ENCODE data around the gene GLRX3.

The GLRX3 gene

GRCh38 chr10:130177250-130177649, 41.1 kb downstream of the GLRX3 start:
- H3K27ac ChIP-seq (ENCODE audit: low read length), result no peak overlapping the region
- no peaks in the 10 kb centered on the region for H3K27me3 ChIP-seq (ENCODE audit: insufficient read depth, low read length, poor library complexity)
- TF ChIP-seq CTCF (IDR thresholded peaks at IDR 0.05; ENCODE audit: borderline replicate concordance, extremely low read depth, low read length, poor library complexity, severe bottlenecking) (no peak), EZH2 (IDR thresholded peaks at IDR 0.05; ENCODE audit: borderline replicate concordance, low read depth, low read length, severe bottlenecking) (no peak)
- H3K4me2 ChIP-seq (ENCODE audit: insufficient read depth, low read length), result no peak overlapping the region
- peaks cover 19% of the 10 kb centered on the region; the same call in 1 of the 2 replicates for H3K4me1 ChIP-seq (ENCODE audit: insufficient read depth, low read length)
- no peak overlapping the region for H3K4me3 ChIP-seq (ENCODE audit: low read depth in 1 of 2, low read length in 2 of 2)
- no peak overlapping the region for H3K9ac ChIP-seq (ENCODE audit: low read depth, low read length)
- H3K36me3 ChIP-seq (ENCODE audit: insufficient read depth, low read length), result peaks cover 78% of the 10 kb centered on the region
- ATAC-seq (ENCODE audit: insufficient read depth, low read depth), result no peak
- peaks cover 27% of the 10 kb centered on the region for H4K20me1 ChIP-seq (ENCODE audit: insufficient read depth, low read length)
- H2AFZ ChIP-seq (ENCODE audit: low read depth, low read length), result no peak overlapping the region
- H3K9me3 ChIP-seq (ENCODE audit: insufficient read depth, low read length, severe bottlenecking), result no peaks in the 10 kb centered on the region
- H3K79me2 ChIP-seq (ENCODE audit: insufficient read depth, low read length), result no peaks in the 10 kb centered on the region
- DNase-seq, result no peak

- DNase-seq, result peak; percentile 45
Observed at GRCh38 chr10:130179640-130180039, 43.4 kb downstream of the GLRX3 start.

GRCh38 chr10:130180416-130180815, 44.2 kb downstream of the GLRX3 start:
- H3K4me3 ChIP-seq (ENCODE audit: low read depth in 1 of 2, low read length in 2 of 2), result no peak overlapping the region
- H3K4me1 ChIP-seq (ENCODE audit: insufficient read depth, low read length), result no peaks in the 10 kb centered on the region
- H3K79me2 ChIP-seq (ENCODE audit: insufficient read depth, low read length), result no peaks in the 10 kb centered on the region
- no peak overlapping the region for H3K9ac ChIP-seq (ENCODE audit: low read depth, low read length)
- TF ChIP-seq CTCF (IDR thresholded peaks at IDR 0.05; ENCODE audit: borderline replicate concordance, extremely low read depth, low read length, poor library complexity, severe bottlenecking), result no peak
- TF ChIP-seq EZH2 (IDR thresholded peaks at IDR 0.05; ENCODE audit: borderline replicate concordance, low read depth, low read length, severe bottlenecking), result no peak
- ATAC-seq (ENCODE audit: insufficient read depth, low read depth) (no peak), DNase-seq (no peak)
- peaks cover 81% of the 10 kb centered on the region for H3K36me3 ChIP-seq (ENCODE audit: insufficient read depth, low read length)
- H3K4me2 ChIP-seq (ENCODE audit: insufficient read depth, low read length), result no peak overlapping the region
- H2AFZ ChIP-seq (ENCODE audit: low read depth, low read length), result no peak overlapping the region
- no peak overlapping the region for H3K27ac ChIP-seq (ENCODE audit: low read length)
- no peaks in the 10 kb centered on the region for H3K27me3 ChIP-seq (ENCODE audit: insufficient read depth, low read length, poor library complexity)
- peaks cover 8% of the 10 kb centered on the region for H4K20me1 ChIP-seq (ENCODE audit: insufficient read depth, low read length)
- H3K9me3 ChIP-seq (ENCODE audit: insufficient read depth, low read length, severe bottlenecking), result no peaks in the 10 kb centered on the region

More at GRCh38 chr10:130179640-130180039, 43.4 kb downstream of the GLRX3 start:
- H3K9ac ChIP-seq (ENCODE audit: low read depth, low read length), result no peak overlapping the region
- TF ChIP-seq EZH2 (IDR thresholded peaks at IDR 0.05; ENCODE audit: borderline replicate concordance, low read depth, low read length, severe bottlenecking), result no peak
- TF ChIP-seq CTCF (IDR thresholded peaks at IDR 0.05; ENCODE audit: borderline replicate concordance, extremely low read depth, low read length, poor library complexity, severe bottlenecking), result peak; percentile 66
- no peaks in the 10 kb centered on the region for H3K9me3 ChIP-seq (ENCODE audit: insufficient read depth, low read length, severe bottlenecking)
- H3K79me2 ChIP-seq (ENCODE audit: insufficient read depth, low read length), result no peaks in the 10 kb centered on the region
- H2AFZ ChIP-seq (ENCODE audit: low read depth, low read length), result no peak overlapping the region
- H3K27me3 ChIP-seq (ENCODE audit: insufficient read depth, low read length, poor library complexity), result no peaks in the 10 kb centered on the region
- peaks cover 12% of the 10 kb centered on the region for H4K20me1 ChIP-seq (ENCODE audit: insufficient read depth, low read length)
- H3K27ac ChIP-seq (ENCODE audit: low read length), result no peak overlapping the region
- peak; percentile 78 for ATAC-seq (ENCODE audit: insufficient read depth, low read depth)
- H3K4me2 ChIP-seq (ENCODE audit: insufficient read depth, low read length), result no peak overlapping the region
- no peak overlapping the region for H3K4me3 ChIP-seq (ENCODE audit: low read depth in 1 of 2, low read length in 2 of 2)
- H3K4me1 ChIP-seq (ENCODE audit: insufficient read depth, low read length), result peaks cover 4% of the 10 kb centered on the region; the same call in 1 of the 2 replicates
- peaks cover 81% of the 10 kb centered on the region for H3K36me3 ChIP-seq (ENCODE audit: insufficient read depth, low read length)

GRCh38 chr10:130181858-130182257, 45.7 kb downstream of the GLRX3 start:
- TF ChIP-seq CTCF (IDR thresholded peaks at IDR 0.05; ENCODE audit: borderline replicate concordance, extremely low read depth, low read length, poor library complexity, severe bottlenecking) (no peak), EZH2 (IDR thresholded peaks at IDR 0.05; ENCODE audit: borderline replicate concordance, low read depth, low read length, severe bottlenecking) (no peak)
- H3K79me2 ChIP-seq (ENCODE audit: insufficient read depth, low read length), result no peaks in the 10 kb centered on the region
- no peaks in the 10 kb centered on the region for H3K4me1 ChIP-seq (ENCODE audit: insufficient read depth, low read length)

More at GRCh38 chr10:130181858-130182257, 45.7 kb downstream of the GLRX3 start:
- H4K20me1 ChIP-seq (ENCODE audit: insufficient read depth, low read length), result peaks cover 7% of the 10 kb centered on the region
- H3K27me3 ChIP-seq (ENCODE audit: insufficient read depth, low read length, poor library complexity), result no peaks in the 10 kb centered on the region
- H3K27ac ChIP-seq (ENCODE audit: low read length), result no peak overlapping the region
- no peak overlapping the region for H3K9ac ChIP-seq (ENCODE audit: low read depth, low read length)
- no peak overlapping the region for H3K4me3 ChIP-seq (ENCODE audit: low read depth in 1 of 2, low read length in 2 of 2)
- H3K9me3 ChIP-seq (ENCODE audit: insufficient read depth, low read length, severe bottlenecking), result no peaks in the 10 kb centered on the region
- H2AFZ ChIP-seq (ENCODE audit: low read depth, low read length), result no peak overlapping the region
- DNase-seq (no peak), ATAC-seq (ENCODE audit: insufficient read depth, low read depth) (no peak)
- H3K4me2 ChIP-seq (ENCODE audit: insufficient read depth, low read length), result no peak overlapping the region
- peaks cover 86% of the 10 kb centered on the region for H3K36me3 ChIP-seq (ENCODE audit: insufficient read depth, low read length)
